K562 (cell line): ENCODE measurements around the gene TXNRD2. TPM values are rescaled to one million over a fixed set of nuclear protein-coding genes. Genes with fewer than 3 reads are reported as not detected.

ENCODE experiments used
- ARID3B ChIP-seq: fragments of 250-450 bp; sonication (Bioruptor Pico); IDR thresholded peaks from 2 replicates; pipeline ENCODE4 v1.4.0; 2020; ENCODE audit warnings: borderline replicate concordance
- BRD4 ChIP-seq: fragments of 200-600 bp; sonication (generic); IDR thresholded peaks from 2 replicates; pipeline ENCODE4 v1.6.1; 2017; ENCODE audit warnings: inconsistent platforms
- E2F4 ChIP-seq: sonication (generic); formaldehyde crosslinking; IDR thresholded peaks from 2 replicates; pipeline ENCODE4 v1.8.0; 2022; ENCODE audit warnings: mild to moderate bottlenecking, low read depth, missing genetic modification reagents
- ESRRA ChIP-seq: fragments of 450-650 bp; IDR thresholded peaks from 2 replicates; pipeline ENCODE4 v1.6.1; 2014; ENCODE audit warnings: low read depth, mild to moderate bottlenecking, moderate library complexity, borderline replicate concordance
- HMG20A ChIP-seq: fragments of 450-650 bp; formaldehyde crosslinking; conservative IDR thresholded peaks from 2 replicates; pipeline ENCODE4 v1.4.0; 2020; ENCODE audit warnings: mild to moderate bottlenecking, mixed read lengths
- HMGN3 ChIP-seq: IDR thresholded peaks from 2 replicates; pipeline ENCODE4 v1.6.1; 2011; ENCODE audit warnings: borderline replicate concordance, low read depth, mild to moderate bottlenecking, mixed read lengths, low read length; ENCODE audit not compliant: insufficient read length; ENCODE audit errors: extremely low read depth
- KAT2B ChIP-seq: IDR thresholded peaks from one replicate; pipeline ENCODE4 v1.6.1; 2012; ENCODE audit warnings: low read depth, mild to moderate bottlenecking, control low read depth, inconsistent platforms, low read length, moderate library complexity
- MTA2 ChIP-seq: fragments of 450-650 bp; IDR thresholded peaks from 2 replicates; pipeline ENCODE4 v1.6.1; 2016; ENCODE audit warnings: low read depth
- MTF1 ChIP-seq: fragments of 250-450 bp; sonication (Bioruptor Pico); IDR thresholded peaks from 2 replicates; pipeline ENCODE4 v1.9.0; 2021; ENCODE audit warnings: moderate library complexity, mild to moderate bottlenecking, inconsistent platforms, borderline replicate concordance
- NCOA4 ChIP-seq: fragments of 450-650 bp; IDR thresholded peaks from 2 replicates; pipeline ENCODE4 v1.6.1; 2018; ENCODE audit warnings: mild to moderate bottlenecking; ENCODE audit not compliant: partially characterized antibody
- NEUROD1 ChIP-seq: fragments of 150-350 bp; IDR thresholded peaks from 2 replicates; pipeline ENCODE4 v1.6.1; 2014; ENCODE audit warnings: borderline replicate concordance, low read length, low read depth; ENCODE audit not compliant: partially characterized antibody
- NFATC3 ChIP-seq: fragments of 450-650 bp; IDR thresholded peaks from 2 replicates; pipeline ENCODE4 v1.6.1; 2017; ENCODE audit warnings: mild to moderate bottlenecking
- RBM15 ChIP-seq: fragments of 200-400 bp; formaldehyde crosslinking; IDR thresholded peaks from 2 replicates; pipeline ENCODE4 v1.6.1; 2018; ENCODE audit warnings: mild to moderate bottlenecking, low read length, moderate library complexity; ENCODE audit not compliant: insufficient read depth
- SAFB2 ChIP-seq: fragments of 200-400 bp; formaldehyde crosslinking; IDR thresholded peaks from 2 replicates; pipeline ENCODE4 v1.6.1; 2018; ENCODE audit warnings: borderline replicate concordance, low read length, low read depth, moderate library complexity; ENCODE audit not compliant: severe bottlenecking
- SMARCB1 ChIP-seq: IDR thresholded peaks from 2 replicates; pipeline ENCODE4 v1.6.1; 2011; ENCODE audit warnings: improper control_type of control experiment, low read depth; ENCODE audit not compliant: insufficient read length
- SRF ChIP-seq, 2 experiments: fragments of 250-450, 450-650 bp in 1 of 2; sonication (Bioruptor Pico) in 1 of 2; sonication (generic) in 1 of 2; formaldehyde crosslinking; IDR thresholded peaks; 2 replicates each; pipeline versions ENCODE4 v1.5.0 to v1.5.1; 2020 to 2022; ENCODE audit warnings: mild to moderate bottlenecking in 1 of 2, missing genetic modification reagents in 1 of 2
- TEAD2 ChIP-seq: fragments of 450-650 bp; IDR thresholded peaks from 2 replicates; pipeline ENCODE4 v1.6.1; 2016; ENCODE audit warnings: missing genetic modification characterization, control low read depth, missing compliant biosample characterization
- TRIM25 ChIP-seq: fragments of 450-650 bp; IDR thresholded peaks from 2 replicates; pipeline ENCODE4 v1.7.0; 2016; ENCODE audit warnings: borderline replicate concordance
- ZFP36 ChIP-seq: fragments of 150-350 bp; IDR thresholded peaks from 2 replicates; pipeline ENCODE4 v1.6.1; 2018; ENCODE audit warnings: low read length, low read depth; ENCODE audit not compliant: partially characterized antibody
- ZNF277 ChIP-seq: fragments of 250-450 bp; sonication (Bioruptor Pico); IDR thresholded peaks from 2 replicates; pipeline ENCODE4 v1.8.0; 2022; ENCODE audit warnings: inconsistent platforms, mild to moderate bottlenecking, moderate library complexity, borderline replicate concordance
- ZNF696 ChIP-seq: fragments of 250-450 bp; sonication (Bioruptor Pico); conservative IDR thresholded peaks from 2 replicates; pipeline ENCODE4 v1.4.0; 2020; ENCODE audit warnings: mild to moderate bottlenecking, moderate library complexity
- ZNF707 ChIP-seq: fragments of 250-450 bp; sonication (Bioruptor Pico); conservative IDR thresholded peaks from 2 replicates; pipeline ENCODE4 v1.8.0; 2022; ENCODE audit warnings: inconsistent platforms, mild to moderate bottlenecking, moderate library complexity
- polyA plus RNA-seq, 8 experiments: library from polyadenylated mRNA; depleted of rRNA in 4 of 8; stranded (reverse) in 5 of 8; unstranded in 3 of 8; fragments of >200 nt; fragmentation: Nextera tagmentation in 2 of 8; fragmentation: Illumina TruSeq in 1 of 8; extraction: Ambion mirVana in 2 of 8; extraction: Trizol in 1 of 8; gene quantifications; 2 replicates each; pipeline versions ENCODE4 v1.2.1 to v1.2.3, GENCODE V29; 2011 to 2014; ENCODE audit warnings: inconsistent platforms in 1 of 8, missing spikeins in 1 of 8
- total RNA-seq, 7 experiments: library from RNA; depleted of rRNA in 6 of 7; stranded (reverse); fragments of >200 nt in 6 of 7; fragmentation: Illumina TruSeq in 2 of 7; extraction: Trizol in 2 of 7; gene quantifications; 2 replicates each; pipeline versions ENCODE4 v1.2.1 to v1.2.3, GENCODE V29; 2011 to 2021; ENCODE audit warnings: low replicate concordance in 1 of 7

TXNRD2 gene
- total and polyA plus RNA-seq, 9 of the 15 experiments (the other 6 are each of a cell fraction or from before 2014, with no cell fraction given), result 3.3 to 80.2 (median 49.4) TPM

DNA sequence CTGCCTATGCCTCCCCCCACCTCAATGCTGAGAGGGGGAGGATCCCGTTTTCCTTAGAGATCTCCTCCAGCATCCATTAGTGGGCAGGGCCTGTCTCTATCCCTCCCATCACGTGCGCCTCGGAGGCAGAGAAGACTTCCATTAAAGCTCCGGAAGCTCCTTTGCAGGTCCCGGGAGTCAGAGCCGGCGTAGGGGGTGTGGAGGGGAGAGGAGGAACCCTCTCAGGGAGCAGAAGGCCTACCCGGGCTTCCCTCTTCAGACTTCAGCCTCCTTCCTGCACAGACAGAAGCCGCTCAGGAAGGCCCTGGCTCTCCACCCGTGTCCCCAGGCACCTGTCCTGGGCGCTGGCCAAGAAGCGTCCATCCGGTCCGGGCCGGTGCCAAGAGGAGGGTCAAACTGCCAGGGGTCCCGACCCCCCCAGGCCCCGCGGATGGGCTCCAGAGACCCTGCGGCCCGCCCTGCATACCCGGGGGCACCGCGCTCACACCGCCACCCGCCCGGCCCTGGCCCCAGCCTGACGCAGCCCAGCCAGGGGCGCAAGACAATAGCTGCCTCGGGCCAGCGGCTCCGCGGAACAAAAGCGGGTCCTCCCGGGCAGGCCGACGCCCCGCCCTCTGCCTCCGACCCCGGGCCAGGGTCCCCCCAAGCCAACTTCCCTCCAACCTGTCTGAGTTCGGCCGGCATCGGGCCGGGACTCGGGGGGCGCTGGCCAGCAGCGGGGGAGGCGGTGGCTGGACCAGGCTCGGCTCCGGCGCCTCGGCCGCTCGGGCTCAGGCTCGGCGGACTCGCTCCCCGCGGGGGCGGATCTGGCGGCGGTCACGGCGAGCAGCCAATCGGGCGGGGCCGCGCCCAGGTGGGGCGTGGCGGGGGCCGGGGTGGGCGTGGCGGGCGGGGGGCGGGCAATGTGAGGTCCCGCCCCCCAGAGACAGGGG is 45.1 kb upstream of the TXNRD2 start (continued):
- TF ChIP-seq E2F4 (CRISPR knock-in tag) (no peak), ZNF277 (CRISPR knock-in tag) (no peak), NEUROD1 (no peak), ARID3B (CRISPR knock-in tag) (no peak), NCOA4 (no peak), BRD4 (no peak), SMARCB1 (no peak), TRIM25 (no peak), ZFP36 (no peak), RBM15 (no peak), TEAD2 (tag) (no peak), MTF1 (CRISPR knock-in tag) (no peak), NFATC3 (peak; percentile 99), ZNF696 (CRISPR knock-in tag) (no peak), MTA2 (no peak), HMG20A (CRISPR knock-in tag) (no peak), ZNF707 (no peak), ESRRA (peak; percentile 45), SAFB2 (no peak), KAT2B (no peak), HMGN3 (no peak), SRF (CRISPR knock-in tag; IDR thresholded peaks at IDR 0.05) (no peak; a peak in 1 of 4 replicates)
